Thoracic aorta (tissue), 2 donors: ENCODE results near the gene TIMP2. TPM values are rescaled to one million over a fixed set of nuclear protein-coding genes. Genes with fewer than 3 reads are reported as not detected.
A peak's percentile ranks its signal among the peaks of the same experiment; 100 is the strongest.

Source experiments
- ATAC-seq: fragments of 150-250 bp; one replicate; pipeline ENCODE4 v1.8.0; 2017; ENCODE audit warnings: low read depth; ENCODE audit not compliant: insufficient number of reproducible peaks, low FRiP score
- DNase-seq: peaks from one replicate; pipeline ENCODE4 v3.0.0-alpha.2; 2020; ENCODE audit warnings: low spot score
- H3K27ac ChIP-seq, 2 donors: fragments of 200-600 bp; sonication (generic); 1 replicate in 1 of 2; 2 replicates in 1 of 2; pipeline ENCODE4 v1.5.1; 2016; ENCODE audit warnings: mild to moderate bottlenecking in 2 of 2, moderate library complexity in 2 of 2
- H3K27me3 ChIP-seq: fragments of 200-600 bp; sonication (generic); replicated peaks from 2 replicates; pipeline ENCODE4 v1.6.0; 2016; ENCODE audit warnings: mild to moderate bottlenecking; ENCODE audit not compliant: insufficient read depth
- H3K36me3 ChIP-seq: fragments of 200-600 bp; sonication (generic); one replicate; pipeline ENCODE4 v1.5.1; 2016
- H3K4me1 ChIP-seq, 2 donors: fragments of 200-600 bp; sonication (generic); 1 replicate in 1 of 2; 2 replicates in 1 of 2; pipeline versions ENCODE4 v1.5.1 to v1.6.0; 2016; ENCODE audit warnings: low read depth in 2 of 2, mild to moderate bottlenecking in 1 of 2; ENCODE audit not compliant: control insufficient read depth in 1 of 2
- H3K4me3 ChIP-seq: fragments of 200-600 bp; sonication (generic); 2 replicates; pipeline ENCODE4 v1.5.1; 2016; ENCODE audit warnings: mild to moderate bottlenecking
- H3K9me3 ChIP-seq: fragments of 200-600 bp; sonication (generic); 2 replicates; pipeline ENCODE4 v1.5.1; 2016
- total RNA-seq, 2 donors: library from RNA; depleted of rRNA; stranded (reverse); fragments of >200 nt; gene quantifications; one replicate each; pipeline versions ENCODE4 v1.1.0 to v1.2.3, GENCODE V29; 2016
- TF ChIP-seq, protein P1 (sequence below): fragments of 200-600 bp; sonication (generic); IDR thresholded peaks from one replicate; pipeline ENCODE4 v1.5.1; 2019; ENCODE audit warnings: antibody characterized with exemption

TIMP2 gene
- total RNA-seq, 2 donors from 2014 or later, result 475 to 619 TPM

GRCh38 chr17:78847052-78847451, 78.1 kb downstream of the TIMP2 start:
- no peaks in the 10 kb centered on the region for H3K36me3 ChIP-seq
- ATAC-seq (no peak), DNase-seq (no peak)
- TF ChIP-seq, protein P1, sequence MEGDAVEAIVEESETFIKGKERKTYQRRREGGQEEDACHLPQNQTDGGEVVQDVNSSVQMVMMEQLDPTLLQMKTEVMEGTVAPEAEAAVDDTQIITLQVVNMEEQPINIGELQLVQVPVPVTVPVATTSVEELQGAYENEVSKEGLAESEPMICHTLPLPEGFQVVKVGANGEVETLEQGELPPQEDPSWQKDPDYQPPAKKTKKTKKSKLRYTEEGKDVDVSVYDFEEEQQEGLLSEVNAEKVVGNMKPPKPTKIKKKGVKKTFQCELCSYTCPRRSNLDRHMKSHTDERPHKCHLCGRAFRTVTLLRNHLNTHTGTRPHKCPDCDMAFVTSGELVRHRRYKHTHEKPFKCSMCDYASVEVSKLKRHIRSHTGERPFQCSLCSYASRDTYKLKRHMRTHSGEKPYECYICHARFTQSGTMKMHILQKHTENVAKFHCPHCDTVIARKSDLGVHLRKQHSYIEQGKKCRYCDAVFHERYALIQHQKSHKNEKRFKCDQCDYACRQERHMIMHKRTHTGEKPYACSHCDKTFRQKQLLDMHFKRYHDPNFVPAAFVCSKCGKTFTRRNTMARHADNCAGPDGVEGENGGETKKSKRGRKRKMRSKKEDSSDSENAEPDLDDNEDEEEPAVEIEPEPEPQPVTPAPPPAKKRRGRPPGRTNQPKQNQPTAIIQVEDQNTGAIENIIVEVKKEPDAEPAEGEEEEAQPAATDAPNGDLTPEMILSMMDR, result no peak
- H3K27me3 ChIP-seq, result no peaks in the 10 kb centered on the region
- no peaks in the 10 kb centered on the region for H3K9me3 ChIP-seq
- H3K4me1 ChIP-seq, result no peaks in the 10 kb centered on the region
- no peak overlapping the region for H3K4me3 ChIP-seq
- H3K27ac ChIP-seq, result no peak overlapping the region

- no peak for ATAC-seq
- Histone ChIP-seq H3K4me1 (peaks cover 3 to 11% of the 10 kb centered on the region in 2 donors), H3K27ac (no peak overlapping the region), H3K27me3 (no peaks in the 10 kb centered on the region), H3K4me3 (no peak overlapping the region), H3K9me3 (no peaks in the 10 kb centered on the region), H3K36me3 (no peaks in the 10 kb centered on the region)
- TF ChIP-seq, protein P1, result no peak
- no peak for DNase-seq
Observed at GRCh38 chr17:78844301-78845005, 80.7 kb downstream of the TIMP2 start.

- ATAC-seq, result no peak
- no peak overlapping the region for H3K27ac ChIP-seq
- TF ChIP-seq, protein P1, result peak; percentile 34
- no peaks in the 10 kb centered on the region for H3K9me3 ChIP-seq
- no peaks in the 10 kb centered on the region for H3K36me3 ChIP-seq
- H3K4me1 ChIP-seq, result peaks cover 6 to 25% of the 10 kb centered on the region in 2 donors
- no peaks in the 10 kb centered on the region for H3K27me3 ChIP-seq
- DNase-seq, result no peak
- no peak overlapping the region for H3K4me3 ChIP-seq
Observed at GRCh38 chr17:78842881-78843565, 82.2 kb downstream of the TIMP2 start.

- Histone ChIP-seq H3K27ac (peak within 1 kb of the TSS; percentile 95 to 97), H3K27me3 (no peaks in the 10 kb centered on the region), H3K9me3 (no peaks in the 10 kb centered on the region), H3K4me3 (peak within 1 kb of the TSS; percentile 96), H3K36me3 (peaks cover 9% of the 10 kb centered on the region), H3K4me1 (peaks cover 6 to 33% of the 10 kb centered on the region in 2 donors)
- TF ChIP-seq, protein P1, result no peak
- DNase-seq (peak; percentile 95), ATAC-seq (peak; percentile 98)
Observed at GRCh38 chr17:78840780-78841611, 84.2 kb downstream of the TIMP2 start, which contains the start of gene USP36. Gene USP36 (minus strand): TSS chr17:78840814. CDS start chr17:78836363, 4,451 bp downstream.

GRCh38 chr17:78840530-78840779, 84.7 kb downstream of the TIMP2 start:
- DNase-seq, result no peak
- Histone ChIP-seq H3K36me3 (peaks cover 14% of the 10 kb centered on the region), H3K4me1 (peaks cover 6 to 33% of the 10 kb centered on the region in 2 donors), H3K9me3 (no peaks in the 10 kb centered on the region), H3K27ac (peak overlapping the region; percentile 95 to 97), H3K27me3 (no peaks in the 10 kb centered on the region), H3K4me3 (peak overlapping the region; percentile 96)
- ATAC-seq, result peak; percentile 3
- TF ChIP-seq, protein P1, result no peak
